ENCODE results near the gene FTO. TPM values are rescaled to one million over a fixed set of nuclear protein-coding genes. Genes with fewer than 3 reads are reported as not detected.

Gene FTO
- total RNA-seq, 1 donor from 2014 or later: 85.1 TPM

DNA sequence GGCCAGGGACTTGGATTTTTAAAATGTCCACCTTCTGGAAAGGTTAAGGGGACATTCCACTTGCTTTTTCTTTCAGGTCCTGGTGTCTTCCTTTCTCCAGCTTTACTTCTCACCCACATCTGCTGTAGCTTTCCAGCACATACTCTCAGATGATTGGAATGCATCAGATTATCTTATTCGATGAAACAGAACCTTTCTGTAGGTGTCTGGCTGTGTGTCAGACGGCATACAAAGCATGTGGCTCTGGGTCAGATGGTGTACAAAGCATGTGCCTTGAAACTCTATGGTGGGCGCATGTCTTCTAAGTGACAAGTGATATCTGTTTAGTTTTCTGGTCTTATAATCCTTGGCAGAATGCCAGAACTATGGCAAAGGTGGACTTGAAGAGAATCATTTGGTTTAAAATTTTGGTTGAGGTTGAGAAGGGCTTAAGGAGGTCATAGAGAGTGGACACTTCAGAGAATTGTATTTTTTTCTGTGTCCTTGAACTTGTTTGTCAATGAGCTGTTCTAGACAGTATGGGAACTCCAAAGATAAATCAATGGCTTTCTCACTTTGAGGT lies 125.3 kb downstream of the FTO start:
- no peak overlapping the region for H3K27ac Mint-ChIP-seq
- peaks cover 5% of the 10 kb centered on the region for H3K4me1 Mint-ChIP-seq (ENCODE audit: unreplicated experiment)
- TF ChIP-seq, protein P1, sequence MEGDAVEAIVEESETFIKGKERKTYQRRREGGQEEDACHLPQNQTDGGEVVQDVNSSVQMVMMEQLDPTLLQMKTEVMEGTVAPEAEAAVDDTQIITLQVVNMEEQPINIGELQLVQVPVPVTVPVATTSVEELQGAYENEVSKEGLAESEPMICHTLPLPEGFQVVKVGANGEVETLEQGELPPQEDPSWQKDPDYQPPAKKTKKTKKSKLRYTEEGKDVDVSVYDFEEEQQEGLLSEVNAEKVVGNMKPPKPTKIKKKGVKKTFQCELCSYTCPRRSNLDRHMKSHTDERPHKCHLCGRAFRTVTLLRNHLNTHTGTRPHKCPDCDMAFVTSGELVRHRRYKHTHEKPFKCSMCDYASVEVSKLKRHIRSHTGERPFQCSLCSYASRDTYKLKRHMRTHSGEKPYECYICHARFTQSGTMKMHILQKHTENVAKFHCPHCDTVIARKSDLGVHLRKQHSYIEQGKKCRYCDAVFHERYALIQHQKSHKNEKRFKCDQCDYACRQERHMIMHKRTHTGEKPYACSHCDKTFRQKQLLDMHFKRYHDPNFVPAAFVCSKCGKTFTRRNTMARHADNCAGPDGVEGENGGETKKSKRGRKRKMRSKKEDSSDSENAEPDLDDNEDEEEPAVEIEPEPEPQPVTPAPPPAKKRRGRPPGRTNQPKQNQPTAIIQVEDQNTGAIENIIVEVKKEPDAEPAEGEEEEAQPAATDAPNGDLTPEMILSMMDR (conservative IDR thresholded peaks at IDR 0.05): no peak
- no peak overlapping the region for H3K4me3 Mint-ChIP-seq
- H3K27me3 Mint-ChIP-seq: no peaks in the 10 kb centered on the region
- peaks cover 34% of the 10 kb centered on the region for H3K36me3 Mint-ChIP-seq
- no peak for DNase-seq (ENCODE audit: extremely low spot score, unreplicated experiment)
- peaks cover 6% of the 10 kb centered on the region for H3K9me3 Mint-ChIP-seq

DNA sequence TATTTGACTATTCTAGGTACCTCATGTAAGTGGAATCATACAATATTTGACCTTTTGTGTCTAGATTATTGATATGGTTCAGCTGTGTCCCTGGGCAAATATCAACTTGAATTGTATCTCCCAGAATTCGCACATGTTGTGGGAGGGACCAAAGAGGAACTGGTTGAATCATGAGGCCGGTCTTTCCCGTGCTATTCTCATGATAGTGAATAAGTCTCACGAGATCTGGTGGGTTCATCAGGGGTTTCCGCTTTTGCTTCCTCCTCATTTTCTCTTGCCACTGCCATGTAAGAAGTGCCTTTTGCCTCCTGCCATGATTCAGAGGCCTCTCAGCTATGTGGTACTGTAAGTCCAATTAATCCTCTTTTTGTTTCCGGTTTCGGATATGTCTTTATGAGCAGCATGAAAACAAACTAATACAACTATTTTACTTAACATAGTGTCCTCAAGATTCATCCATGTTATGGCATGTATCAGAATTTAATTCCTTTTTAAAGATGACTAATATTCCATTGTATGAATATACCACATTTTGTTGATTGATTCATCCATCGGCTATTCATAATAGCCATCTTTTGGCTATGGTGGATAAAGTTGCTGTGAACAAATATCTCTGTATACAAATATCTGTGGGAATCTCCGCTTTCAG lies 129.1 kb downstream of the FTO start:
- peaks cover 14% of the 10 kb centered on the region for H3K4me1 Mint-ChIP-seq (ENCODE audit: unreplicated experiment)
- TF ChIP-seq, protein P1 (conservative IDR thresholded peaks at IDR 0.05): no peak
- H3K9me3 Mint-ChIP-seq: peaks cover 6% of the 10 kb centered on the region
- H3K27ac Mint-ChIP-seq: no peak overlapping the region
- DNase-seq (ENCODE audit: extremely low spot score, unreplicated experiment): no peak
- H3K27me3 Mint-ChIP-seq: no peaks in the 10 kb centered on the region
- peaks cover 37% of the 10 kb centered on the region for H3K36me3 Mint-ChIP-seq
- no peak overlapping the region for H3K4me3 Mint-ChIP-seq

DNA sequence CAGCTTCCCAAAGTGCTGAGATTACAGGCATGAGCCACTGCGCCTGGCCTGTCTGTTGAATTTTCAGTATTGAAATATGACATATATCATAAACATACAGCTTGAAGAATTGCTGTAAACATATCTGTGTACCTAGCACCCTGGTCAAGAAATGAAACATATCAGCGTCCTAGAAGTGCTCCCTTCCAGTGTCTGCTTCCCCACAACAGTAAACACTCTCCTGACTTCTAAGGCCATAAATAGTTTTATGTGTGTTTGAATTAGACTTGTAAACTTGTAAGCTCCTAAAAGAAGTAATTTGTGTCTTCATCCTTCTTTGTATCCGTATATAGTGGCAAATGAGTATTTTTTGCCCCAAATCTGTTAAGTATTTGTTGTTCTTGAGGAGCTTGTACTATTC lies 132.2 kb downstream of the FTO start:
- Mint-ChIP-seq H3K4me3 (no peak overlapping the region), H3K27me3 (no peaks in the 10 kb centered on the region), H3K27ac (no peak overlapping the region), H3K4me1 (ENCODE audit: unreplicated experiment) (peaks cover 15% of the 10 kb centered on the region), H3K9me3 (peaks cover 6% of the 10 kb centered on the region), H3K36me3 (peaks cover 29% of the 10 kb centered on the region)
- no peak for DNase-seq (ENCODE audit: extremely low spot score, unreplicated experiment)
- TF ChIP-seq, protein P1 (conservative IDR thresholded peaks at IDR 0.05): no peak

DNA sequence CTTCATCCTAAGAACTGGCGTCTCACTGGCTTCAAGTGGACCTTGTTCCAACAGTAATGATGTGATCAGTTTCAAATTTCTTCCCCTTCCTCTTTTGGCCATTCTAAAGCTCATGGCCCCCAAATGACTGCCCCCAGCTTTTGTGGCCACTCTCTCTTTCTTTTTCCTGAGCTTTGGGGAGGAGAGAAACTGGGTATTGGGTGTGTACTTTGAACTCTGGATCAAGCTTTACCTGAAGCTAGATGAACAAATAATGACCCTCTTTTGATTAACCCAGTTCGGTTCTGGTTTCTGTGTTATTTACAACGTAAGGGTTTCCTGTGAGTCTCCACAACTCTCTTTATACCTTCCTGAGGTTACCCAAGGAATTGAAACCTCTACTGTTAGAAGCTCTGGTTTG lies 132.7 kb downstream of the FTO start:
- TF ChIP-seq, protein P1 (conservative IDR thresholded peaks at IDR 0.05): no peak
- no peak overlapping the region for H3K27ac Mint-ChIP-seq
- H3K4me3 Mint-ChIP-seq: no peak overlapping the region
- peaks cover 26% of the 10 kb centered on the region for H3K36me3 Mint-ChIP-seq
- peaks cover 6% of the 10 kb centered on the region for H3K9me3 Mint-ChIP-seq
- H3K27me3 Mint-ChIP-seq: no peaks in the 10 kb centered on the region
- DNase-seq (ENCODE audit: extremely low spot score, unreplicated experiment): no peak
- peaks cover 20% of the 10 kb centered on the region for H3K4me1 Mint-ChIP-seq (ENCODE audit: unreplicated experiment)

DNA sequence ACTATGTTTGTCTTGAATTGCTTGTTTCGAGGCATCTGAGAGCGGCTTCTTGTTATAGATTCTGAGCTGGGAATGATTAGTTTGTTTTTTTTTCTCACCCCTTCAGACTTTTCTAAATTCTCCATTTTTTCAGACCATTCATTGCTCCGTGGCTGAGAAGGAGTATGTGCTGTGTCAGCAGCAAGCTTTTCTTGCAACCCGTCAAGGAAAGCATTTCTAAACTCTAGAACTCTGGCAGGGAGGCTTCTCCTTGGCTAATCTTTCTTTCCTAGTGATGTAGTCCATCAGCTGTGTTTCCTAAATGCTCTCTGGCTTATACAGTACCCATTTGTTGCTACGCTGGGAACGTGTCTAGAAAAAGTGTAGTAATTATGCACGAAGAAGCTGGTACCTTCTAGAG lies 133.5 kb downstream of the FTO start:
- TF ChIP-seq, protein P1 (conservative IDR thresholded peaks at IDR 0.05): no peak
- Mint-ChIP-seq H3K36me3 (peaks cover 26% of the 10 kb centered on the region), H3K4me1 (ENCODE audit: unreplicated experiment) (peaks cover 23% of the 10 kb centered on the region), H3K27me3 (no peaks in the 10 kb centered on the region), H3K9me3 (peaks cover 6% of the 10 kb centered on the region), H3K4me3 (no peak overlapping the region), H3K27ac (no peak overlapping the region)
- DNase-seq (ENCODE audit: extremely low spot score, unreplicated experiment): no peak

Data from type B pancreatic cell (in vitro differentiated cells).